ENCODE results near the gene ZBTB32. TPM values are rescaled to one million over a fixed set of nuclear protein-coding genes. Genes with fewer than 3 reads are reported as not detected.

Gene ZBTB32
- total and polyA plus RNA-seq, 2 experiments from 2014 or later: 0.65 TPM; not detected in 1

GRCh38 chr19:35753634-35754369 lies 49.4 kb downstream of the ZBTB32 start:
- ATAC-seq: no peak
- Mint-ChIP-seq H3K27ac (no peak overlapping the region), H3K27me3 (ENCODE audit: insufficient read depth, low read depth, poor library complexity) (peaks cover 38% of the 10 kb centered on the region), H3K4me1 (peaks cover 15% of the 10 kb centered on the region), H3K4me3 (no peak overlapping the region; the same call in 2 of the 3 replicates), H3K9me3 (no peaks in the 10 kb centered on the region; the same call in 2 of the 3 replicates), H3K36me3 (ENCODE audit: low read depth) (no peaks in the 10 kb centered on the region)
- Histone ChIP-seq H3K79me2 (replicated peaks; ENCODE audit: insufficient read depth) (peaks cover 3% of the 10 kb centered on the region), H3K4me3 (no peak overlapping the region), H3K4me1 (ENCODE audit: insufficient read depth) (peaks cover 10% of the 10 kb centered on the region), H3K27ac (ENCODE audit: low read depth) (no peak overlapping the region), H3K4me2 (no peak overlapping the region), H4K20me1 (replicated peaks; ENCODE audit: insufficient read depth) (no peaks in the 10 kb centered on the region), H2AFZ (no peak overlapping the region), H3K36me3 (ENCODE audit: insufficient read depth) (no peaks in the 10 kb centered on the region), H3F3A (replicated peaks; ENCODE audit: low read depth) (0 out of 2 replicates have a peak, but pooled peaks cover 6% of the 10 kb centered on the region), H3K27me3 (ENCODE audit: insufficient read depth) (peaks cover 28% of the 10 kb centered on the region), H3K9me2 (ENCODE audit: insufficient read depth) (no peaks in the 10 kb centered on the region)
- TF ChIP-seq, protein P1, sequence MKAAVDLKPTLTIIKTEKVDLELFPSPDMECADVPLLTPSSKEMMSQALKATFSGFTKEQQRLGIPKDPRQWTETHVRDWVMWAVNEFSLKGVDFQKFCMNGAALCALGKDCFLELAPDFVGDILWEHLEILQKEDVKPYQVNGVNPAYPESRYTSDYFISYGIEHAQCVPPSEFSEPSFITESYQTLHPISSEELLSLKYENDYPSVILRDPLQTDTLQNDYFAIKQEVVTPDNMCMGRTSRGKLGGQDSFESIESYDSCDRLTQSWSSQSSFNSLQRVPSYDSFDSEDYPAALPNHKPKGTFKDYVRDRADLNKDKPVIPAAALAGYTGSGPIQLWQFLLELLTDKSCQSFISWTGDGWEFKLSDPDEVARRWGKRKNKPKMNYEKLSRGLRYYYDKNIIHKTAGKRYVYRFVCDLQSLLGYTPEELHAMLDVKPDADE (IDR thresholded peaks at IDR 0.05): no peak
- no peak for TF ChIP-seq EZH2 (IDR thresholded peaks at IDR 0.05; ENCODE audit: low read depth, unreplicated experiment)
- TF ChIP-seq ZNF331 (CRISPR knock-in tag; IDR thresholded peaks at IDR 0.05; ENCODE audit: low read depth): no peak
- TF ChIP-seq CREB1 (CRISPR knock-in tag; IDR thresholded peaks at IDR 0.05; ENCODE audit: low read depth): no peak
- TF ChIP-seq ZNF114 (CRISPR knock-in tag; IDR thresholded peaks at IDR 0.05): no peak
- TF ChIP-seq, protein P2, sequence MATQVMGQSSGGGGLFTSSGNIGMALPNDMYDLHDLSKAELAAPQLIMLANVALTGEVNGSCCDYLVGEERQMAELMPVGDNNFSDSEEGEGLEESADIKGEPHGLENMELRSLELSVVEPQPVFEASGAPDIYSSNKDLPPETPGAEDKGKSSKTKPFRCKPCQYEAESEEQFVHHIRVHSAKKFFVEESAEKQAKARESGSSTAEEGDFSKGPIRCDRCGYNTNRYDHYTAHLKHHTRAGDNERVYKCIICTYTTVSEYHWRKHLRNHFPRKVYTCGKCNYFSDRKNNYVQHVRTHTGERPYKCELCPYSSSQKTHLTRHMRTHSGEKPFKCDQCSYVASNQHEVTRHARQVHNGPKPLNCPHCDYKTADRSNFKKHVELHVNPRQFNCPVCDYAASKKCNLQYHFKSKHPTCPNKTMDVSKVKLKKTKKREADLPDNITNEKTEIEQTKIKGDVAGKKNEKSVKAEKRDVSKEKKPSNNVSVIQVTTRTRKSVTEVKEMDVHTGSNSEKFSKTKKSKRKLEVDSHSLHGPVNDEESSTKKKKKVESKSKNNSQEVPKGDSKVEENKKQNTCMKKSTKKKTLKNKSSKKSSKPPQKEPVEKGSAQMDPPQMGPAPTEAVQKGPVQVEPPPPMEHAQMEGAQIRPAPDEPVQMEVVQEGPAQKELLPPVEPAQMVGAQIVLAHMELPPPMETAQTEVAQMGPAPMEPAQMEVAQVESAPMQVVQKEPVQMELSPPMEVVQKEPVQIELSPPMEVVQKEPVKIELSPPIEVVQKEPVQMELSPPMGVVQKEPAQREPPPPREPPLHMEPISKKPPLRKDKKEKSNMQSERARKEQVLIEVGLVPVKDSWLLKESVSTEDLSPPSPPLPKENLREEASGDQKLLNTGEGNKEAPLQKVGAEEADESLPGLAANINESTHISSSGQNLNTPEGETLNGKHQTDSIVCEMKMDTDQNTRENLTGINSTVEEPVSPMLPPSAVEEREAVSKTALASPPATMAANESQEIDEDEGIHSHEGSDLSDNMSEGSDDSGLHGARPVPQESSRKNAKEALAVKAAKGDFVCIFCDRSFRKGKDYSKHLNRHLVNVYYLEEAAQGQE (IDR thresholded peaks at IDR 0.05; ENCODE audit: unreplicated experiment): no peak
- no peak for TF ChIP-seq EZH2phosphoT487 (IDR thresholded peaks at IDR 0.05; ENCODE audit: unreplicated experiment)
- no peak for TF ChIP-seq NANOG (IDR thresholded peaks at IDR 0.05; ENCODE audit: borderline replicate concordance)
- DNase-seq (ENCODE audit: low spot score): no peak
